HG02571 (cell line): Measurements from ENCODE around the gene LMCD1.

Experiments
- ATAC-seq: cut with Tn5 transposase; IDR thresholded peaks from one replicate; pipeline ENCODE4 v1.9.1; 2021; ENCODE audit warnings: mild to moderate bottlenecking, moderate library complexity; ENCODE audit not compliant: unreplicated experiment

Gene LMCD1

DNA sequence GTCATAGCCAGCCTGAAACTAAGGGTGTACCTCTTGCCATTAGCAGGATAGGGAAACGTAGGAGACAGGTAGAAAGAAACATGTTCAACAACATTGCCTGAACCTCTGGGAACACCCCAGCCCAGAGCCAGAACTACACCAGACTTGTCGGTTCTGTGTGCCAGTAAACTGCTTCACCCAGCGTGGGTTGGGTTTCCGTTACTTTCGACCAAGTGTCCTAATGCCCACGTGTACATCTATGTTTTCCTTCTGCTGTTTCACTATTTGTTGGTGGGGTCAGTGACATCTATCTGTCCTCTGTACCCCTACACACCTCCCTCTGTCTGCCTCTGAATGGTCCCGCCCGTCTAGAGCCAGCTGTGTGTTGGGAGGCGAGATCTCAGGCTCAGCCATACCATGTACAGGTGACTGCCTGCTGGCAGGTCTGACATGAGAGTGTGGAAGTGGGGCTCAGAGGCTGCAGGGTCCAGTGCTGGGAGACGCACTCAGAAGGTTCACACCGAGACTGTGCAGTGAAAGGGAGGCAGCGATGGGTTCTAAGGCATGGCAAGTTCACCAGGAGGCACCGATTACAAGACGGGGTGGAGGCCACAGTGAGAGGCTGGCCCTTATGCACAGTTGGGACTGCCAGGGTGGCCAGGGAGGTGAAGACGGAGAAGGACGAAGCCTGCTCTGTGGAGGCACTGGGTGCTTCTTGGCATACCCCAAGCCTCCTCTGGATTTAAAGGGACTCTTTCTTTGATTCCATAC lies 106.6 kb downstream of the LMCD1 start:
- no peak for ATAC-seq

DNA sequence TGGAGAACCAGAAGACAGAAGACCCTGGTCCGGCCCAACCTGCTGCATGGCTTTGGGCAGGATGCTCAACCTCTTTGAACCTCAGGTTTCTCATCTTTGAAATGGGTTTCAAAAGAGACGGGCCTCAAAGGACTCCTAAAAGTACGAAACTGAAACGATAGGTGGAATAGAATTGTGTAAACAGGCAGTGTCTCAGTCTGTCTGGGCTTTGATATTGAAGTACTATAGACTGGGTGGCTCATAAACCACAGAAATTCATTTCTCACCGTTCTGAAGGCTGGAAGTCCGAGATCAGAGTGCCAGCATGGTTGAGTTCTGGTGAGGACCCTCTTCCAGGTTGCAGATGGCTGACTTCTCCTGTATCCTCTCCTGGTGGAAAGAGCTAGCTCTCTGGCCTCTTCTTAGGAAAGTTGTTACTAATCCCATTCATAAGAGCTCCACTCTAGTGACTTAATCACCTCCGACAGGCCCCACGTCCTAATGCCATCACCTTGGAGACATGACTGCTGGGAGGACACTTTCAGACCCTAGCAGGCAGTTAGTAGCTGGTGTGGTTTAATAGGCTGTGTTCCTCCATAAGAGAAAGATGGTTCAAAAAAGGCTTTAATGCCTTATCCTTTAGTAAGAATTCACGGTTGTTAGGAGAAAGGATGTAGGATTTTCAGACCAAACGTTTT lies 107.3 kb downstream of the LMCD1 start:
- no peak for ATAC-seq

DNA sequence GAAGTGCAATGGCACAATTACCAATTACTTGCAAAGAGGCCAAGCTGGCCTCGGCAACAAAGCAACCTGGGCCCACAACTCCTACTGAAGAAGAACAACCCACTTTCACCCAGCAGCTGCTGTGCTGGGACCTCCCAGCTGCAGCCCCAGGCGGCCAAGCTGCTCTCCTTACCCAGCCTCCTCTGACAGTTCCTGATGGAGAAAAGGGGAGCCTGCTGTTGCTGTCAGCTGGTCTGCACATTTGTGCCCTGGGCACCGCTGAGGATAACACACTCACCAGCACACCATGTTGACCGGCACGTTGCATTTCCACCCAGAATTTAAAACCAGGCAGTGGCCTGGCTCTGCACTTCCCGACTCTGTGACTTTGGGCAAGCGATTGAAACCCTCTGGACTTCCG lies 109.3 kb downstream of the LMCD1 start:
- no peak for ATAC-seq

DNA sequence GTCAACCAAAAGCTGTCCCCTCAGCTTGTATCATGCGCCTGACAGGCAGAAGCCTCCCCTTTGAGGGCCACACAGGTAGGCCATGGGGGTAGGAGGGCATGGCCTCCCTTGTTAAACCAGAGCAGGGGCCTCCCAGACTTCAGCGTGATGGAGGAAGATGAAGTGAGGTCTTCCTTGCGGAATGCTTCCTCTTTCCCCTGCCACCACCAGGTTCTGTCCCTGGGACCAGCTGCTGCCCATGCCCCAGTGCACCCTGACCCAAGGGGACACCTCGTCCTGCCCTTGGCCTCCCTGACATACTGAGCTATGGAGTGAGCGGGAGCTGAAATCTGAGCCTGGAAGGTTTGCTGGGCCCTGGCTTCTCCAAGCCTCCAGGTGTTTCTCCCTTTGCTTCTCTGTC lies 116.3 kb downstream of the LMCD1 start:
- ATAC-seq: no peak

- ATAC-seq: no peak
Observed at GRCh38 chr3:8618950-8619349, 117.3 kb downstream of the LMCD1 start.

DNA sequence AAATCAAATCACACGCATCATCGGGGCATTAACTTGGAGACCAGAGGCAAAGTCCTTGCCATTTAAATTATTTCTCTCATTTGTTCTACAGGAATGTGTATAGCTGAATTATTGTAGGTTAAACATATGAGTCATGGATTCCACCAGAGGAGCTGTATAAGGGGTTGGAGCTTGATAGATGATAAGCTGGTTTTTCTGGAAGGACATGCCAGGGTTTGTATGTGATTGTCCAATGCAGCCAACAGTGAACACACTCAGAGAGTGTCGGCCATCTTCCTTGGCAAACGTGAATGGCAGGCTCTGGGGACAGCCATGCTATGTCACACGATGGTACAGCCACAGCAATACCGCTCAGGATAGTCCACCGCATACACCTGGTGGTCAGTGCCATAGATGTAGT lies 117.9 kb downstream of the LMCD1 start:
- no peak for ATAC-seq

GRCh38 chr3:8621141-8621540 lies 119.5 kb downstream of the LMCD1 start:
- no peak for ATAC-seq

GRCh38 chr3:8621872-8622271 lies 120.2 kb downstream of the LMCD1 start:
- ATAC-seq: no peak

- ATAC-seq: peak; percentile 88
Observed at GRCh38 chr3:8622873-8623691, 121.5 kb downstream of the LMCD1 start.

DNA sequence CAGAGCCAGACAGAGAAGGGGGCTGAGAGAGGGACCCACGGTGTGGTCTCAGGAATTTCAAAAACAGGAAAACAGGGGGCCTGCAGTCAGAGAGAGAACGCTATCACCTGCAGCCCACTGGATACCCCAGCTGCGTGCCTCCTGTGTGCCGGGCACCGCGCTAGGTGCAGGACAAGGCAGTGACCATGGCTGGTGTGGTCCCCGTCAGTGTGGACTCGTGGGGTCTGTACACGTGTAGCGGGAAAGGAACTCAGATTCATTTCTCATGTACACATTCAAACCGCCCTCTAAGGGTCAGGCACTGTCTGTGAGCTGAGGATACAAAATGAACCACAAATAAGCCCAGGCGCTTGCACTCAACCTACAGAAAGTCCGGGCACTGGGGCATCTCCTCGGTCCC lies 122.1 kb downstream of the LMCD1 start:
- no peak for ATAC-seq
